ENCODE measurements around the gene TUBGCP3. TPM values are rescaled to one million over a fixed set of nuclear protein-coding genes. Genes with fewer than 3 reads are reported as not detected.

The TUBGCP3 gene
- total RNA-seq, 1 donor: 33.0 TPM

- H3K4me1 ChIP-seq (ENCODE audit: insufficient read depth, low read length): no peaks in the 10 kb centered on the region
- no peak overlapping the region for H3K4me3 ChIP-seq (ENCODE audit: low read length)
Measured at GRCh38 chr13:112453207-112453829, 134.6 kb downstream of the TUBGCP3 start.

GRCh38 chr13:112452380-112453206 is 135.4 kb downstream of the TUBGCP3 start:
- Histone ChIP-seq H3K27me3 (ENCODE audit: insufficient read depth, low read length) (no peaks in the 10 kb centered on the region), H3K4me1 (ENCODE audit: insufficient read depth, low read length) (no peaks in the 10 kb centered on the region), H3K4me3 (ENCODE audit: low read length) (no peak overlapping the region), H3K9me3 (ENCODE audit: low read depth, low read length) (no peaks in the 10 kb centered on the region)

More at GRCh38 chr13:112453207-112453829, 134.6 kb downstream of the TUBGCP3 start:
- Histone ChIP-seq H3K9me3 (ENCODE audit: low read depth, low read length) (no peaks in the 10 kb centered on the region), H3K27me3 (ENCODE audit: insufficient read depth, low read length) (no peaks in the 10 kb centered on the region)

- Histone ChIP-seq H3K4me3 (ENCODE audit: low read length) (no peak overlapping the region), H3K9me3 (ENCODE audit: low read depth, low read length) (no peaks in the 10 kb centered on the region), H3K27me3 (ENCODE audit: insufficient read depth, low read length) (no peaks in the 10 kb centered on the region), H3K4me1 (ENCODE audit: insufficient read depth, low read length) (no peaks in the 10 kb centered on the region)
Measured at GRCh38 chr13:112451512-112452379, 136.2 kb downstream of the TUBGCP3 start.

- Histone ChIP-seq H3K4me1 (ENCODE audit: insufficient read depth, low read length) (no peaks in the 10 kb centered on the region), H3K9me3 (ENCODE audit: low read depth, low read length) (no peaks in the 10 kb centered on the region), H3K4me3 (ENCODE audit: low read length) (no peak overlapping the region), H3K27me3 (ENCODE audit: insufficient read depth, low read length) (no peaks in the 10 kb centered on the region)
Measured at GRCh38 chr13:112450904-112451240, 137.1 kb downstream of the TUBGCP3 start.

GRCh38 chr13:112450118-112450903 is 137.6 kb downstream of the TUBGCP3 start:
- Histone ChIP-seq H3K4me1 (ENCODE audit: insufficient read depth, low read length) (no peaks in the 10 kb centered on the region), H3K4me3 (ENCODE audit: low read length) (no peak overlapping the region), H3K27me3 (ENCODE audit: insufficient read depth, low read length) (no peaks in the 10 kb centered on the region), H3K9me3 (ENCODE audit: low read depth, low read length) (no peaks in the 10 kb centered on the region)

- Histone ChIP-seq H3K9me3 (ENCODE audit: low read depth, low read length) (no peaks in the 10 kb centered on the region), H3K27me3 (ENCODE audit: insufficient read depth, low read length) (no peaks in the 10 kb centered on the region), H3K4me1 (ENCODE audit: insufficient read depth, low read length) (no peaks in the 10 kb centered on the region), H3K4me3 (ENCODE audit: low read length) (no peak overlapping the region)
Measured at GRCh38 chr13:112449545-112449930, 138.4 kb downstream of the TUBGCP3 start.

- H3K4me1 ChIP-seq (ENCODE audit: insufficient read depth, low read length): no peaks in the 10 kb centered on the region
- H3K9me3 ChIP-seq (ENCODE audit: low read depth, low read length): no peaks in the 10 kb centered on the region
- H3K27me3 ChIP-seq (ENCODE audit: insufficient read depth, low read length): no peaks in the 10 kb centered on the region
- H3K4me3 ChIP-seq (ENCODE audit: low read length): no peak overlapping the region
Measured at GRCh38 chr13:112448621-112449544, 139.1 kb downstream of the TUBGCP3 start.

GRCh38 chr13:112447761-112448603 is 140.0 kb downstream of the TUBGCP3 start:
- H3K4me1 ChIP-seq (ENCODE audit: insufficient read depth, low read length): no peaks in the 10 kb centered on the region
- no peak overlapping the region for H3K4me3 ChIP-seq (ENCODE audit: low read length)
- peaks cover 3% of the 10 kb centered on the region for H3K27me3 ChIP-seq (ENCODE audit: insufficient read depth, low read length)
- H3K9me3 ChIP-seq (ENCODE audit: low read depth, low read length): no peaks in the 10 kb centered on the region

- H3K27me3 ChIP-seq (ENCODE audit: insufficient read depth, low read length): peaks cover 3% of the 10 kb centered on the region
- H3K4me3 ChIP-seq (ENCODE audit: low read length): no peak overlapping the region
- H3K4me1 ChIP-seq (ENCODE audit: insufficient read depth, low read length): no peaks in the 10 kb centered on the region
- no peaks in the 10 kb centered on the region for H3K9me3 ChIP-seq (ENCODE audit: low read depth, low read length)
Measured at GRCh38 chr13:112447306-112447705, 140.6 kb downstream of the TUBGCP3 start.

GRCh38 chr13:112446867-112447266 is 141.1 kb downstream of the TUBGCP3 start:
- Histone ChIP-seq H3K9me3 (ENCODE audit: low read depth, low read length) (no peaks in the 10 kb centered on the region), H3K27me3 (ENCODE audit: insufficient read depth, low read length) (peaks cover 3% of the 10 kb centered on the region), H3K4me3 (ENCODE audit: low read length) (no peak overlapping the region), H3K4me1 (ENCODE audit: insufficient read depth, low read length) (no peaks in the 10 kb centered on the region)

GRCh38 chr13:112446347-112446861 is 141.5 kb downstream of the TUBGCP3 start:
- H3K4me3 ChIP-seq (ENCODE audit: low read length): no peak overlapping the region
- no peaks in the 10 kb centered on the region for H3K9me3 ChIP-seq (ENCODE audit: low read depth, low read length)
- H3K27me3 ChIP-seq (ENCODE audit: insufficient read depth, low read length): peaks cover 3% of the 10 kb centered on the region
- no peaks in the 10 kb centered on the region for H3K4me1 ChIP-seq (ENCODE audit: insufficient read depth, low read length)

- no peak overlapping the region for H3K4me3 ChIP-seq (ENCODE audit: low read length)
- H3K27me3 ChIP-seq (ENCODE audit: insufficient read depth, low read length): peaks cover 3% of the 10 kb centered on the region
Measured at GRCh38 chr13:112445411-112446271, 142.3 kb downstream of the TUBGCP3 start.

More at GRCh38 chr13:112445411-112446271, 142.3 kb downstream of the TUBGCP3 start:
- Histone ChIP-seq H3K9me3 (ENCODE audit: low read depth, low read length) (no peaks in the 10 kb centered on the region), H3K4me1 (ENCODE audit: insufficient read depth, low read length) (no peaks in the 10 kb centered on the region)
